LNCAP (cell line): ENCODE measurements around the gene CARHSP1.

Experiments used
- CTCF ChIP-seq: fragments of 450-650 bp; IDR thresholded peaks from 2 replicates; pipeline ENCODE4 v1.5.1; 2017; ENCODE audit warnings: mild to moderate bottlenecking

CARHSP1 gene

GRCh38 chr16:8845699-8846298, 23.0 kb downstream of the CARHSP1 start:
- TF ChIP-seq CTCF: no peak

GRCh38 chr16:8832717-8833105, 36.1 kb downstream of the CARHSP1 start:
- no peak for TF ChIP-seq CTCF

GRCh38 chr16:8831871-8832716, 36.7 kb downstream of the CARHSP1 start:
- no peak for TF ChIP-seq CTCF

- no peak for TF ChIP-seq CTCF
Measured at GRCh38 chr16:8831450-8831849, 37.4 kb downstream of the CARHSP1 start.

GRCh38 chr16:8828541-8829165, 40.2 kb downstream of the CARHSP1 start:
- TF ChIP-seq CTCF: no peak

GRCh38 chr16:8826278-8826879, 42.4 kb downstream of the CARHSP1 start:
- no peak for TF ChIP-seq CTCF

GRCh38 chr16:8822403-8822802, 46.4 kb downstream of the CARHSP1 start:
- no peak for TF ChIP-seq CTCF
